ENCODE measurements around the gene AGA.

DNA sequence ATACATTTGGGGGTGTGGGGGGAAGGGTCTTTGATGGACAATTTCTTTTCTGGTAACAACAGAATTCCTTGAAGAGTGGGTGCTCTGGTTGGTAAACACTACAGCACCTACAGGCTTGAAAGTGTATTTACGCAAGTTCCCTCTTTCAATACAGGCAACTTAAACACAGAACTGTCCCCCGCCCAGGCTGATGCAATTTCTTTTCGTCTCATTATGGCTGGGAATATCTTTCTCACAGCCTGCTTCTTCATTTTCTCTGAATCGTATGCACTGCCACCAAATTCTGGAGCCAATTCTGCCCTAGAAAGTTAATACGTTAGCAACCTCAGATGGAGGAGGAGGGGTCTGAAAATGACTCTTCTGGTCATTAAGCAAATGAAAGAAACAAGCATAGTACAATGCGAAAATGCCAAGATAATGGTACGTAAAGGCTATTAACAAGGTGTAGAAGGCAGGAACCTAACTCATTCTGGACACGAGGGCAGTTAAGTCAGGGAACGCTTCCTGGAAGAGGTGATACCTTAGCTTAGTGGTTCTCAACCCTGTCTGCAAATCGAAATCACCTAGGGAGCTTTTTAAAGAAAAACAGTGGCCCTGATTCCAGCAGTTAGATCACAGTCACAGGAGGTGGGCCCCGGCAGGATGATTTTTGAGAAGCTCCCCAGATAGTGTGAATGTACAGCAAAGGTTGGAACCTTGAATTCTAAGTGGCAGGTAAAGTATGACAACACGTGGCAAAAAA lies 1.0 kb downstream of the AGA start:
- TF ChIP-seq EZH2 (IDR thresholded peaks at IDR 0.05): no peak
- TF ChIP-seq POLR2AphosphoS5 (IDR thresholded peaks at IDR 0.05; ENCODE audit: borderline replicate concordance, low read depth, low read length): no peak
